ENCODE measurements around the gene EIF5B.
"Not testable (repeated sequence)": the region's sequence is repeated elsewhere in the genome, so short reads cannot be mapped to it uniquely, and the experiment has no call there.

The EIF5B gene

DNA sequence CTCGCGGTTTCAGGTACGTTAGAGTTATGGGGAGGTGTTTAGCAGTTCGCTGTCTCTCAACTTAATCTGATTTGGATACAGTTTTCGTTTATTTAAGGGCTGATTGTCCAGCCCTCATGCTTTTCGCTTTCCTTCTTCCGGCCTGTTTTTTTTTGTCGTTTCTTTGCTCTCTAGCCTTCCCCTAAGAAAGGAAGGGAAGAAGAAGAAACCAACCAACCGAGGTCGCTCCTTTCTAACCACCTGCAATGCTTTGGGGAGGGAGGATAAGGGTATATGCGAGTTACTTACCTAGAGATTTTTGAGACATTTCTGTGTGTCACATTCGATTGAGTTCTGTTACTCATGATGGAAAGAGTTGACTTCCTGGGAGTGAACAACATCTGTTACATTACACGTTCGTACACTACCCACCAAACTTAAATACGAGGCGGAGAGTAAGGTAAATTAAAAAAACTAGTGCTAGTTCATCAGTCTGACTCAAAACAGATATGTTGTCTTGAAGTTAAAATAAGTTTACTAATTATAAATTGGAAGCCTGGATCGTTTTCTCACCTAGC is 918 bp downstream of the EIF5B start:
- Histone ChIP-seq H3K9me3 (ENCODE audit: insufficient read depth, low read length) (no peaks in the 10 kb centered on the region), H3K79me2 (ENCODE audit: low read length) (peaks cover 89% of the 10 kb centered on the region), H3K4me3 (ENCODE audit: low read length) (peak overlapping the region; percentile 89), H4K20me1 (ENCODE audit: insufficient read depth, low read length) (peaks cover 28% of the 10 kb centered on the region), H3K4me1 (ENCODE audit: low read length) (peaks cover 13% of the 10 kb centered on the region), H3K4me2 (ENCODE audit: low read length) (peak overlapping the region; percentile 73), H2AFZ (ENCODE audit: low read depth, low read length) (peak overlapping the region; percentile 79), H3K27ac (ENCODE audit: low read length) (peak overlapping the region; percentile 76), H3K27me3 (ENCODE audit: low read depth, low read length) (no peaks in the 10 kb centered on the region), H3K9ac (ENCODE audit: low read length) (peak overlapping the region; percentile 84), H3K36me3 (replicated peaks; ENCODE audit: low read depth, low read length) (no peaks in the 10 kb centered on the region)
- no peak for TF ChIP-seq EZH2phosphoT487 (IDR thresholded peaks at IDR 0.05; ENCODE audit: low read depth)
- TF ChIP-seq, protein P1, sequence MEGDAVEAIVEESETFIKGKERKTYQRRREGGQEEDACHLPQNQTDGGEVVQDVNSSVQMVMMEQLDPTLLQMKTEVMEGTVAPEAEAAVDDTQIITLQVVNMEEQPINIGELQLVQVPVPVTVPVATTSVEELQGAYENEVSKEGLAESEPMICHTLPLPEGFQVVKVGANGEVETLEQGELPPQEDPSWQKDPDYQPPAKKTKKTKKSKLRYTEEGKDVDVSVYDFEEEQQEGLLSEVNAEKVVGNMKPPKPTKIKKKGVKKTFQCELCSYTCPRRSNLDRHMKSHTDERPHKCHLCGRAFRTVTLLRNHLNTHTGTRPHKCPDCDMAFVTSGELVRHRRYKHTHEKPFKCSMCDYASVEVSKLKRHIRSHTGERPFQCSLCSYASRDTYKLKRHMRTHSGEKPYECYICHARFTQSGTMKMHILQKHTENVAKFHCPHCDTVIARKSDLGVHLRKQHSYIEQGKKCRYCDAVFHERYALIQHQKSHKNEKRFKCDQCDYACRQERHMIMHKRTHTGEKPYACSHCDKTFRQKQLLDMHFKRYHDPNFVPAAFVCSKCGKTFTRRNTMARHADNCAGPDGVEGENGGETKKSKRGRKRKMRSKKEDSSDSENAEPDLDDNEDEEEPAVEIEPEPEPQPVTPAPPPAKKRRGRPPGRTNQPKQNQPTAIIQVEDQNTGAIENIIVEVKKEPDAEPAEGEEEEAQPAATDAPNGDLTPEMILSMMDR (IDR thresholded peaks at IDR 0.05; ENCODE audit: low read depth, low read length) = no peak

DNA sequence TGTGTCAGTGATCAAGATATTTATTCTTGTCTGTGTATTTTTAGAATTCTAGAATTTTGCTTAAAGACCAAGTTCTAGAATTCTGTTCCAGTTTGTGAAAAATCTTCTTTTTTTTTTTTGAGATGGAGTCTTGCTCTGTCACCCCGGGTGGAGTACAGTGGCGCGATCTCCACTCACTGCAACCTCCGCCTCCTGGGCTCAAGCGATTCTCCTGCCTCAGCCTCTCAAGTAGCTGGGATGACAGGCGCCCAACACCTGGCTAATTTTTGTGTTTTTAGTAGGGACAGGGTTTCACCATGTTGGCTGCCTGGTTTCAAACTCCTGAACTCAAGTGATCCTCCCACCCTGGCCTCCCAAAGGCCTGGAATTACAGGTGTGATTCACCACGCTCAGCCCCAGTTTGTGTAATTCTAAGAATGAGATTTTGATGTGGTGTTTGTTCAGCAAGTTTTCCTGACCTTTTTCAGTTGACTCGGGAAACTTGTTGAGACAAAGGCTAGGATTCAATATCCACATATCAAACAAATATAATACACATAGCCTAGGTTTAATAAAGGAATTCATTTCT is 3.6 kb downstream of the EIF5B start:
- no peak for TF ChIP-seq EZH2phosphoT487 (IDR thresholded peaks at IDR 0.05; ENCODE audit: low read depth)
- TF ChIP-seq, protein P1 (IDR thresholded peaks at IDR 0.05; ENCODE audit: low read depth, low read length) = no peak
- no peak overlapping the region for H3K4me3 ChIP-seq (ENCODE audit: low read length)
- peaks cover 7% of the 10 kb centered on the region; the same call in 1 of the 2 replicates for H3K4me1 ChIP-seq (ENCODE audit: low read length)
- H3K36me3 ChIP-seq (replicated peaks; ENCODE audit: low read depth, low read length) = no peaks in the 10 kb centered on the region
- peaks cover 33% of the 10 kb centered on the region for H4K20me1 ChIP-seq (ENCODE audit: insufficient read depth, low read length)
- H3K9ac ChIP-seq (ENCODE audit: low read length) = no peak overlapping the region
- H3K79me2 ChIP-seq (ENCODE audit: low read length) = peaks cover 89% of the 10 kb centered on the region
- no peak overlapping the region for H3K4me2 ChIP-seq (ENCODE audit: low read length)
- no peaks in the 10 kb centered on the region for H3K27me3 ChIP-seq (ENCODE audit: low read depth, low read length)
- no peaks in the 10 kb centered on the region for H3K9me3 ChIP-seq (ENCODE audit: insufficient read depth, low read length)
- H2AFZ ChIP-seq (ENCODE audit: low read depth, low read length) = no peak overlapping the region
- H3K27ac ChIP-seq (ENCODE audit: low read length) = no peak overlapping the region

DNA sequence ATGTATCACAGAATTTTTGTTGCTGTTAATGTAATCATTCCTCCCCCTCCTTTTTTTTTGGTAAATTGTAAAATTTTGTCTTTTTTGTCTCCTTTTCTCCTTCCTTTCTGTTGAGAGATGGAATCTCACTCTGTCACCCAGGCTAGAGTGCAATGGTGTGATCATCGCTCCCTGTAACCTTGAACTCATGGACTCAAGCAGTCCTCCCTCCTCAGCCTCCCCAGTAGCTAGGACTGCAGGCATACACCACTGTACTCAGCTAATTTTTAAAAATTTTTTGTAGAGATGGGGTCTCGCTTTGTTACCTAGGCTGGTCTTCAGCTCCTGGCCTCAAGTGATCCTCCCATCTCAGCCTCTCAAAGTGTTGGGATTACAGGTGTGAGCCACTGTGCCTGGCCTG is 5.3 kb downstream of the EIF5B start:
- H3K4me3 ChIP-seq (ENCODE audit: low read length) = no peak overlapping the region
- H3K27ac ChIP-seq (ENCODE audit: low read length) = no peak overlapping the region
- H3K4me2 ChIP-seq (ENCODE audit: low read length) = no peak overlapping the region
- no peaks in the 10 kb centered on the region for H3K27me3 ChIP-seq (ENCODE audit: low read depth, low read length)
- H3K9ac ChIP-seq (ENCODE audit: low read length) = no peak overlapping the region
- peaks cover 11% of the 10 kb centered on the region for H3K4me1 ChIP-seq (ENCODE audit: low read length)
- no peak overlapping the region for H2AFZ ChIP-seq (ENCODE audit: low read depth, low read length)
- H3K36me3 ChIP-seq (replicated peaks; ENCODE audit: low read depth, low read length) = no peaks in the 10 kb centered on the region
- H3K79me2 ChIP-seq (ENCODE audit: low read length) = peaks cover 100% of the 10 kb centered on the region
- TF ChIP-seq EZH2phosphoT487 (IDR thresholded peaks at IDR 0.05; ENCODE audit: low read depth) = no peak
- TF ChIP-seq, protein P1 (IDR thresholded peaks at IDR 0.05; ENCODE audit: low read depth, low read length) = no peak
- no peaks in the 10 kb centered on the region for H3K9me3 ChIP-seq (ENCODE audit: insufficient read depth, low read length)
- peaks cover 43% of the 10 kb centered on the region for H4K20me1 ChIP-seq (ENCODE audit: insufficient read depth, low read length)

DNA sequence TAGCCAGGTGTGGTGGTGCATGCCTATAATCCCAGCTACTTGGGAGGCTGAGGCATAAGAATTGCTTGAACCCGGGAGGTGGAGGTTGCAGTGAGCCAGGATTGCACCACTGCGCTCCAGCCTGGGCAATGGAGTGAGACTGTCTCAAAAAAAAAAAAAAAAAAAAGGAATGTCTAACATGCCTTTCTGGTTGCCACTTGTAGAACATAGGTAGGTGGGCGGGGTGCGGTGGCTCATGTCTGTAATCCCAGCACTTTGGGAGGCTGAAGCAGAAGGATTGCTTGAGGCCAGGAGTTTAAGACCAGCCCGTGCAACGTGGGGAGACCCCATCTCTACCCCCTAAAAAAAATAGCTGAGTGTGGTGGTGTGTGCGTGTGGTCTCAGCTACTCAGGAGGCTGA is 8.3 kb downstream of the EIF5B start:
- H3K9me3 ChIP-seq (ENCODE audit: insufficient read depth, low read length); H3K27ac ChIP-seq (ENCODE audit: low read length); H3K4me2 ChIP-seq (ENCODE audit: low read length); H2AFZ ChIP-seq (ENCODE audit: low read depth, low read length); H3K27me3 ChIP-seq (ENCODE audit: low read depth, low read length); H3K4me3 ChIP-seq (ENCODE audit: low read length); H3K36me3 ChIP-seq (replicated peaks; ENCODE audit: low read depth, low read length); H3K9ac ChIP-seq (ENCODE audit: low read length): not testable (repeated sequence)
- peaks cover 21% of the 10 kb centered on the region for H3K4me1 ChIP-seq (ENCODE audit: low read length)
- H4K20me1 ChIP-seq (ENCODE audit: insufficient read depth, low read length) = peaks cover 51% of the 10 kb centered on the region
- H3K79me2 ChIP-seq (ENCODE audit: low read length) = peaks cover 100% of the 10 kb centered on the region

All from OCI-LY3 (cell line).